K562 (cell line): ENCODE results near the gene HDAC10. TPM values are rescaled to one million over a fixed set of nuclear protein-coding genes. Genes with fewer than 3 reads are reported as not detected.

Source experiments
- ATAC-seq: fragments of 200-7000 bp; cut with Tn5 transposase; 3 replicates; pipeline ENCODE4 v1.9.1; 2020; ENCODE audit warnings: moderate library complexity
- BruUV-seq: library from RNA; stranded (reverse); fragments of 400-500 nt; replicated peaks from 2 replicates; lab custom pipeline; 2021; lab: Mats Ljungman, UMichigan
- CTCF ChIA-PET: fragments of 300-600 bp; formaldehyde crosslinking; extraction: SDS; loops from one replicate; lab custom pipeline; 2021; ENCODE audit warnings: low intra/inter-chr PET ratio; lab: Yijun Ruan, JAX
- POLR2A ChIA-PET: fragments of 300-600, 350-650 bp; sonication (Branson Sonifier 250); formaldehyde crosslinking; extraction: SDS; loops from one replicate; lab custom pipeline; 2021; ENCODE audit warnings: antibody characterized with exemption, inconsistent platforms; lab: Yijun Ruan, JAX
- DNase-seq, 4 experiments: peaks; one replicate each; pipeline versions ENCODE4 v3.0.0 to v3.0.0-alpha.2; 2011 to 2018; ENCODE audit warnings: low spot score in 3 of 4, mixed read lengths in 3 of 4; ENCODE audit errors: extremely low read depth in 1 of 4
- FAIRE-seq: peaks from 2 replicates; lab custom pipeline; 2011; peaks lifted over from hg19 to GRCh38; lab: Jason Lieb, UNC
- H2AFZ ChIP-seq: 2 replicates; pipeline ENCODE4 v1.6.0; 2011; ENCODE audit warnings: low read depth, low read length, control low read depth, inconsistent platforms
- H3K27ac ChIP-seq: fragments of 200-600 bp; 3 replicates; pipeline ENCODE4 v1.8.0; 2011; ENCODE audit warnings: low read depth, mild to moderate bottlenecking, control low read depth, inconsistent platforms, low read length, moderate library complexity, mixed read lengths; ENCODE audit errors: extremely low read depth
- H3K27me3 ChIP-seq, 2 experiments: fragments of 300-600 bp in 1 of 2; 2 replicates in 1 of 2; 3 replicates in 1 of 2; pipeline versions ENCODE4 v1.6.0 to v1.8.0; 2011; ENCODE audit warnings: inconsistent platforms in 2 of 2, low read length in 2 of 2, mild to moderate bottlenecking in 1 of 2, mixed read lengths in 1 of 2, moderate library complexity in 1 of 2; ENCODE audit not compliant: control insufficient read depth in 2 of 2, insufficient read depth in 2 of 2
- H3K36me3 ChIP-seq: fragments of 300-600 bp; 3 replicates; pipeline ENCODE4 v1.8.0; 2011; ENCODE audit warnings: mild to moderate bottlenecking, low read length, inconsistent platforms; ENCODE audit not compliant: control insufficient read depth, insufficient read depth
- H3K4me1 ChIP-seq, 2 experiments: fragments of 200-600 bp in 1 of 2; replicated peaks in 1 of 2; 2 replicates in 1 of 2; 3 replicates in 1 of 2; pipeline versions ENCODE4 v1.5.1 to v1.8.0; 2011; ENCODE audit warnings: inconsistent platforms in 2 of 2, low read length in 2 of 2, mild to moderate bottlenecking in 1 of 2, mixed read lengths in 1 of 2, moderate library complexity in 1 of 2; ENCODE audit not compliant: control insufficient read depth in 2 of 2, insufficient read depth in 2 of 2
- H3K4me2 ChIP-seq: 2 replicates; pipeline ENCODE4 v1.6.1; 2011; ENCODE audit warnings: low read length, control low read depth, inconsistent platforms, mixed read lengths; ENCODE audit not compliant: insufficient read depth
- H3K4me3 ChIP-seq: fragments of 200-600 bp; sonication (generic), shearing (Covaris generic); 2 replicates; pipeline ENCODE4 v1.5.1; 2016; ENCODE audit warnings: control low read depth, inconsistent platforms
- H3K79me2 ChIP-seq: fragments of 200-600 bp; 3 replicates; pipeline ENCODE4 v1.8.0; 2011; ENCODE audit warnings: low read length, inconsistent platforms; ENCODE audit not compliant: control insufficient read depth, insufficient read depth
- H3K9ac ChIP-seq, 2 experiments: 2 replicates each; pipeline versions ENCODE4 v1.6.0 to v1.6.1; 2011; ENCODE audit warnings: low read depth in 2 of 2, low read length in 2 of 2, control low read depth in 1 of 2, inconsistent platforms in 1 of 2, mild to moderate bottlenecking in 1 of 2, mixed read lengths in 1 of 2; ENCODE audit not compliant: insufficient read depth in 1 of 2
- H3K9me1 ChIP-seq: one replicate; pipeline ENCODE4 v1.6.0; 2011; ENCODE audit warnings: inconsistent platforms, mild to moderate bottlenecking, low read length, moderate library complexity; ENCODE audit not compliant: control insufficient read depth, insufficient read depth
- H3K9me3 ChIP-seq: replicated peaks from 2 replicates; pipeline ENCODE4 v1.5.1; 2011; ENCODE audit warnings: low read depth, low read length, inconsistent platforms; ENCODE audit not compliant: control insufficient read depth, insufficient read depth
- H4K20me1 ChIP-seq: replicated peaks from 2 replicates; pipeline ENCODE4 v1.6.1; 2011; ENCODE audit warnings: low read length, inconsistent platforms, mixed read lengths; ENCODE audit not compliant: control insufficient read depth, insufficient read depth
- ATF2 ChIP-seq: sonication (generic); formaldehyde crosslinking; IDR thresholded peaks from 2 replicates; pipeline ENCODE4 v1.8.1; 2022; ENCODE audit warnings: missing genetic modification reagents
- BMI1 ChIP-seq: fragments of 150-350 bp; IDR thresholded peaks from 2 replicates; pipeline ENCODE4 v1.6.1; 2014; ENCODE audit warnings: low read length
- ELF1 ChIP-seq: fragments of 200-800 bp; sonication (Bioruptor generic); IDR thresholded peaks from 2 replicates; pipeline ENCODE4 v1.6.1; 2016; ENCODE audit warnings: missing genetic modification characterization, missing compliant biosample characterization
- FOXJ2 ChIP-seq: fragments of 200-800 bp; sonication (Bioruptor generic); IDR thresholded peaks from 2 replicates; pipeline ENCODE4 v1.6.1; 2016; ENCODE audit warnings: missing genetic modification characterization, missing compliant biosample characterization
- NRF1 ChIP-seq, 2 experiments: fragments of 450-650 bp; IDR thresholded peaks in 1 of 2; conservative IDR thresholded peaks in 1 of 2; 2 replicates each; pipeline ENCODE4 v1.6.1; 2014; ENCODE audit warnings: mild to moderate bottlenecking in 2 of 2
- POLR2G ChIP-seq: fragments of 200-400 bp; formaldehyde crosslinking; IDR thresholded peaks from 2 replicates; pipeline ENCODE4 v1.6.1; 2017; ENCODE audit warnings: low read depth, mild to moderate bottlenecking, antibody characterized with exemption, low read length, moderate library complexity
- RBFOX2 ChIP-seq: fragments of 200-400 bp; formaldehyde crosslinking; IDR thresholded peaks from 2 replicates; pipeline ENCODE4 v1.6.1; 2017; ENCODE audit warnings: low read depth, mild to moderate bottlenecking, low read length, moderate library complexity
- SIRT6 ChIP-seq: IDR thresholded peaks from one replicate; pipeline ENCODE4 v1.6.1; 2012; ENCODE audit warnings: low read depth, mild to moderate bottlenecking, control low read depth, inconsistent platforms, low read length, moderate library complexity
- ZBTB7A ChIP-seq: IDR thresholded peaks from 2 replicates; pipeline ENCODE4 v1.6.1; 2011; ENCODE audit warnings: low read depth, mild to moderate bottlenecking, low read length, moderate library complexity, borderline replicate concordance; ENCODE audit not compliant: control insufficient read depth
- WGBS: fragments of 100-300 bp; shearing (Covaris generic); methylation state at CpG from one replicate; pipeline ENCODE4 v1.1.6; 2016; ENCODE audit warnings: low coverage, mixed read lengths; ENCODE audit not compliant: insufficient coverage; ENCODE audit errors: missing lambda C conversion rate; 5-methylcytosine and 5-hydroxymethylcytosine counted together
- in situ Hi-C: fragments of 300-500 bp; cut with MboI; formaldehyde crosslinking; loops from 4 replicates; pipeline ENCODE4 v1.15.0; 2018; ENCODE audit warnings: inconsistent platforms, mixed read lengths
- intact Hi-C: fragments of 100-400 bp; cut with micrococcal nuclease; formaldehyde crosslinking; loops from 2 replicates; pipeline ENCODE4 v1.14.2; 2022
- polyA plus RNA-seq, 8 experiments: library from polyadenylated mRNA; depleted of rRNA in 4 of 8; stranded (reverse) in 5 of 8; unstranded in 3 of 8; fragments of >200 nt; fragmentation: Nextera tagmentation in 2 of 8; fragmentation: Illumina TruSeq in 1 of 8; extraction: Ambion mirVana in 2 of 8; extraction: Trizol in 1 of 8; gene quantifications; 2 replicates each; pipeline versions ENCODE4 v1.2.1 to v1.2.3, GENCODE V29; 2011 to 2014; ENCODE audit warnings: inconsistent platforms in 1 of 8, missing spikeins in 1 of 8
- total RNA-seq, 7 experiments: library from RNA; depleted of rRNA in 6 of 7; stranded (reverse); fragments of >200 nt in 6 of 7; fragmentation: Illumina TruSeq in 2 of 7; extraction: Trizol in 2 of 7; gene quantifications; 2 replicates each; pipeline versions ENCODE4 v1.2.1 to v1.2.3, GENCODE V29; 2011 to 2021; ENCODE audit warnings: low replicate concordance in 1 of 7

Gene HDAC10
- total and polyA plus RNA-seq, 9 of the 15 experiments (the other 6 are each of a cell fraction or from before 2014, with no cell fraction given), result 0.10 to 44.2 (median 6.5) TPM

GRCh38 chr22:50251477-50252081 is 514 bp upstream of the HDAC10 start:
- DNase-seq (no peak), ATAC-seq (no peak), FAIRE-seq (no peak)
- WGBS, result 53% methylated on average over 23 of the region's 36 CpGs
- Histone ChIP-seq H3K27me3 (no peaks in the 10 kb centered on the region), H3K9me3 (no peaks in the 10 kb centered on the region), H3K27ac (no peak overlapping the region), H3K9me1 (no peaks in the 10 kb centered on the region), H3K9ac (peak overlapping the region in 1 of 2 experiments; percentile 66; a peak in 1 of 4 replicates), H3K4me3 (peak overlapping the region; percentile 62; the same call in 1 of the 2 replicates), H3K79me2 (peaks cover 16% of the 10 kb centered on the region), H3K4me2 (no peak overlapping the region), H3K36me3 (peaks cover 60% of the 10 kb centered on the region; the same call in 2 of the 3 replicates), H2AFZ (no peak overlapping the region), H3K4me1 (peaks cover 9 to 86% of the 10 kb centered on the region in 2 experiments), H4K20me1 (no peaks in the 10 kb centered on the region)
- intact Hi-C loops (no loop called here), in situ Hi-C loops (no loop called here)
- ChIA-PET POLR2A (interaction anchor here (0.6 to 1.4 kb wide), 6 partner anchors 9 to 90 kb away, joined by 3 to 5 read pairs (median 4); no protein-coding TSS in a partner anchor), CTCF (no interaction called here)
- TF ChIP-seq BMI1 (no peak), ELF1 (no peak), RBFOX2 (peak; percentile 42), ATF2 (CRISPR knock-in tag) (no peak), ZBTB7A (peak; percentile 89; the same call in 1 of the 2 replicates), SIRT6 (no peak), POLR2G (peak; percentile 13), NRF1 (conservative IDR thresholded peaks at IDR 0.05 in 1 of 2, IDR thresholded peaks at IDR 0.05 in 1 of 2) (peak; percentile 6 to 33; a peak in 2 of 4 replicates), FOXJ2 (no peak)
- BruUV-seq, result no TSS peak
